IMR-90 (cell line): ENCODE results near the gene LTBP1.

Experiments used
- CEBPB ChIP-seq: IDR thresholded peaks from 2 replicates; pipeline ENCODE4 v1.6.1; 2012; ENCODE audit warnings: low read depth, low read length, improper control_type of control experiment
- CHD1 ChIP-seq: IDR thresholded peaks from 2 replicates; pipeline ENCODE4 v1.6.1; 2012; ENCODE audit warnings: low read depth, low read length, improper control_type of control experiment
- CTCF ChIP-seq: conservative IDR thresholded peaks from 2 replicates; pipeline ENCODE4 v1.5.1; 2012; ENCODE audit warnings: mild to moderate bottlenecking, low read depth, low read length, improper control_type of control experiment
- FOS ChIP-seq: fragments of 150-350 bp; IDR thresholded peaks from 2 replicates; pipeline ENCODE4 v1.6.1; 2016; ENCODE audit warnings: low read depth, low read length
- MXI1 ChIP-seq: IDR thresholded peaks from 2 replicates; pipeline ENCODE4 v1.6.1; 2012; ENCODE audit warnings: low read depth, mild to moderate bottlenecking, low read length, moderate library complexity, borderline replicate concordance
- NFE2L2 ChIP-seq: fragments of 150-350 bp; IDR thresholded peaks from 2 replicates; pipeline ENCODE4 v1.6.1; 2016; ENCODE audit warnings: low read depth, mild to moderate bottlenecking, low read length
- POLR2A ChIP-seq: IDR thresholded peaks from 2 replicates; pipeline ENCODE4 v1.6.1; 2012; ENCODE audit warnings: mild to moderate bottlenecking, low read depth, low read length
- RAD21 ChIP-seq: IDR thresholded peaks from 2 replicates; pipeline ENCODE4 v1.6.1; 2012; ENCODE audit warnings: low read length, improper control_type of control experiment
- RFX5 ChIP-seq: IDR thresholded peaks from 2 replicates; pipeline ENCODE4 v1.8.0; 2012; ENCODE audit warnings: low read depth, mild to moderate bottlenecking, low read length, moderate library complexity
- SMC3 ChIP-seq: fragments of 150-350 bp; IDR thresholded peaks from 2 replicates; pipeline ENCODE4 v1.6.1; 2016; ENCODE audit warnings: low read depth, mild to moderate bottlenecking, antibody characterized with exemption, low read length, moderate library complexity

- no peak for TF ChIP-seq CTCF
- TF ChIP-seq CHD1 = no peak
- no peak for TF ChIP-seq SMC3
- no peak for TF ChIP-seq CEBPB
- TF ChIP-seq POLR2A = no peak
- no peak for TF ChIP-seq FOS
- no peak for TF ChIP-seq RAD21
- no peak for TF ChIP-seq NFE2L2
- no peak for TF ChIP-seq MXI1
- TF ChIP-seq RFX5 = no peak
Observed at GRCh38 chr2:33042819-33043218, 96.1 kb downstream of the LTBP1 start.
